CD4-positive, alpha-beta T cell treated with Interleukin-15 for 4 hours (primary cell): ENCODE measurements around the gene COL3A1.

Experiments used
- DNase-seq: peaks from one replicate; pipeline ENCODE4 v3.0.0-alpha.2; 2020; ENCODE audit warnings: low spot score

COL3A1 gene

DNA sequence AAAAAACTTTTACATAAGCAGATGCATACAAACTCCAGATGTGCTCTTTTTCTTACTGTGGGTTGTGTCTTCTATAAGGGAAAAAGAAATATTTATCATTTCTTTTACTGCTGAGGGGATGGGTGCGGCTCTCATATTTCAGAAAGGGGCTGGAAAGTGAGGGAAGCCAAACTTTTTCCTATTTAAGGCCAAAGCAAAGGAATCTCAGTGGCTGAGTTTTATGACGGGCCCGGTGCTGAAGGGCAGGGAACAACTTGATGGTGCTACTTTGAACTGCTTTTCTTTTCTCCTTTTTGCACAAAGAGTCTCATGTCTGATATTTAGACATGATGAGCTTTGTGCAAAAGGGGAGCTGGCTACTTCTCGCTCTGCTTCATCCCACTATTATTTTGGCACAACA, at the start of gene COL3A1:
Gene COL3A1, plus strand, starts transcription at position 210 of the 400 bp plus-strand sequence. Its CDS starts 117 bp downstream, at position 327.
- DNase-seq: no peak

GRCh38 chr2:188928643-188929042, 45.5 kb upstream of the COL3A1 start:
- no peak for DNase-seq

GRCh38 chr2:188931361-188931760, 42.8 kb upstream of the COL3A1 start:
- no peak for DNase-seq

DNA sequence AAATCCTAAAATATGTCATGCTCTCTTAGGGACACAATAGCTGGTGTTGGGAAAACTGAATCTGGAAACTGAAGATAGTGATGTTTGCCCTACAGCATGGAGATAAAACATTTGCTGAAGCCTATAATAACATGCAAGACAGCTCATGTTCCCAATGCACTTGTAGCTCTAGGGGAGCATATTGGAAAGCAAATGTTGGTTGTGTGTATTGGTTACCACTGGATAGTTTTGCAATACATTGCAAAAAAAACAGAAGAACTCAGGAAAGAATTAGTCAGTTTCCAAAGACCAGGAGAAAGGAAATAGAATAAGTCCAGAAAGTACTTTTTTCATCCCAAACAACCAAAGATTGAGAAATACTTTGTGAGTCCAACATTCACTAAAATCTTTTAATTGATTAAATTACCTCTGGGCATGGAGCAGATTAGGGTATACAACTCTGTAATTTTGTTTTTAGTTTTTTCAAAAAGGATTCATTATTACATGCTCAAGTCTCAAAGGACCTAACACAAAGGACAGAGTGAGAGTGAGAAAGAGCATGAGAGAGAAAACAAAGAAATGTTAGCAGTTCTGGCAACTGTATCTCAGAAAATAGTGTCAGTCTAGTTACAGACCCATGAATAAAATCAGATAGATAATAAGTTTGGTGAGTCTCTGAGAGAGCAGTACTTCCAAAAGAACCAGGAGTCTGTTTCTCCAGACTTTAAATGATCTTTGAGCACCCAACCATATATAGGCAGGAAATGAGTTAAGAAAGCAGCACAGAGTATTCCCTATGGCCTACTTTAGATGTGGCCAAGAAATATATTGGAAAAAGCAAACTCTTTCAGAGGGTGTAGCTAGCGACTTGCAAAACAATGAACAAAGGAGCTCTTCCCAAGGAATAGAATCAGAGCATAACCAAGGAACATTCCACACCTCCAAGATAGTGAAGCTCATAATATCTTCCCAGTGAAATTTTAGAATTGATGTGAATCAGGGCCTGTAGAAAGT, 36.6 kb upstream of the COL3A1 start:
- no peak for DNase-seq

DNA sequence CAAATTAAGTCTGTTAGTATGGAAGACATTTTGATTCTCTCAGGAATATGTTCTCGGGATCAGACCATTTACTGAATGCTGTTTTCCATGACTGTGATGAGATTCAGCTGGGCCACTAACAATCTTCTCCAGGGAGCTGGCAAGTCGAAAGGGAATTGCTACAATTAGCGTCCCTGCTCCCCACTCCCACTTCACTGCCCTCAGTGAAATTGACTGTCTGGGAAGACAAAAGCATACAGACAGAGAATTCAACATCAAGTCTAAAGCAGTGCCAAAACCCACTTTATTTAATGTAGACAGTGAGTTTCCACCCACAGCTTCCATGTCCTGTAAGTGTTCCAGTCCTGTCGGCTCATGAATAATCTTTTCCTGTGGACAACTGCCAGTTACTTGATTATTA, 34.0 kb upstream of the COL3A1 start:
- no peak for DNase-seq

- no peak for DNase-seq
These were observed 29.7 kb upstream of the COL3A1 start for GRCh38 chr2:188944442-188944841.

DNA sequence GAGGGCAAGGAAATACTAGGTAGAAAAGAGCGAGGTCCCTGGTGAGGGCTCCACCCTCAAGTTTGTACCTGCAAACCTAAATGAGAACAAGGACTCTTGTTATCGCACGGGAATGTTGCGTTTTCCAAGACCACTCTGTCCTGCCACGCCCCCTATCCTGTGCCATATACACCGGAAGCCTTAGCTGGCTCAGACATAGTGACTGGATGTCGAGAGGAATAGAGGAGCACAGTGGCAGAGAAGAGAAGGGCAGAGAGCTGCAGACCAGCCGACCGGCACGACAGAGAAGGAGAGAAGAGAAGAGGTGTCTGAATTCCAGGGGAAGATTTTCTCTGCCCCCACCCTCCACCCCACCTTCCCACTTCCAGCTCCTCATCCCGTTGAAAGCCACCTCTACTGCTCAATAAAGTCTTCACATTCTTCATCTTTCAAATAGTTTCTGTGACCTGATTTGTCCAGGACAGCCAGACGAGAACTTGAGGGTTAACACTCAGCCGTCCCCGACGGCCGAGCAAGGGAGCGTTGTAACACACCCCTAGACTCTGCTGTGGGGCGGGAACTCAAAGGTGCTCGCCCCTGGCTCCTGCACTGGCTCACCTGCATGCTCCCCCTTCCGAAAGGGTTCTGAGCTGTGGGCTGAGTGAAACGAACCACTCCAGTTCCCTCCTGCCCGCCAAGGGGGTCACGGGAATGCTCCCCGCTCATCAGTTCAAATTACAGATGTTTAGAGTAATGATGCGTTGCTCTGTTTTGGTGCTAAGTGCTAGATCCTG, 24.9 kb upstream of the COL3A1 start:
- DNase-seq: no peak

DNA sequence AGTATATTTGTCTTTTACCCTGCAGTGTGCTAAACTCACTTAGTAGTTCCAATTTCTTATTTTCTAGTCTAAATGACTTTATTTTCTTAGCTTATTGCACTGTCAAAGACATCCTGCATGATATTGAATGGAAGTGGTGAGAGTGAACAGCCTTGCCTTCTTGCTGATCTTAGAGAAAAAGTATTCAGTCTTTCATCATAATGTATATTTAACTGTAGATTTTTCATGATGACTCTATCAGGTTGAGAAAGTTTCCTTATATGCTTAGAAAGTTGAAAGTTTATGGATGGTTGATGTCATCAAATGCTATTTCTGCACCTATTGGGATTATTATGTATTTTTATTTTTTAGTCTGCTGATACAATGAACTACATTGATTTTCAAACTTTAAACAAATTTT, 21.3 kb upstream of the COL3A1 start:
- DNase-seq: no peak

GRCh38 chr2:188956290-188956689, 17.9 kb upstream of the COL3A1 start:
- no peak for DNase-seq

- no peak for DNase-seq
These were observed 17.2 kb upstream of the COL3A1 start for GRCh38 chr2:188956961-188957360.

GRCh38 chr2:188957646-188958045, 16.5 kb upstream of the COL3A1 start:
- no peak for DNase-seq

DNA sequence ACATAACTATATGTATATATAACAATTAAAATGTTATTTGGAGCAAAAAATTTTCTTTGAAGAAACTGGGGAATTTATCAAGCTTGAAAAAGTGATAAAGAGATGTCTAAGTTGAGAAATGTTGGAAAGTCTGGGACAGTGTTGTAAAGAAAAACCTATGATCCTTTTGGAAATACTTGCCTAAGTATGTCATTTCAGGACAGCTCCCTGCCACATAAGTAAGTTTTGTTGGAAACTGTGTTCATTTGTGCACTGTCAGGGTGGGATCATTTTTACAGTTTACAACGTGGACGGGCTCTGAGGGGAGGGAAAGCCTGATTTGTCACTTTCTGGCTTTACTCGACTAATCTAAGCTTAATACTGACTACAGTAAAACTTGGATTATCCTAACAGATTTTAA, 10.4 kb upstream of the COL3A1 start:
- DNase-seq: no peak

DNA sequence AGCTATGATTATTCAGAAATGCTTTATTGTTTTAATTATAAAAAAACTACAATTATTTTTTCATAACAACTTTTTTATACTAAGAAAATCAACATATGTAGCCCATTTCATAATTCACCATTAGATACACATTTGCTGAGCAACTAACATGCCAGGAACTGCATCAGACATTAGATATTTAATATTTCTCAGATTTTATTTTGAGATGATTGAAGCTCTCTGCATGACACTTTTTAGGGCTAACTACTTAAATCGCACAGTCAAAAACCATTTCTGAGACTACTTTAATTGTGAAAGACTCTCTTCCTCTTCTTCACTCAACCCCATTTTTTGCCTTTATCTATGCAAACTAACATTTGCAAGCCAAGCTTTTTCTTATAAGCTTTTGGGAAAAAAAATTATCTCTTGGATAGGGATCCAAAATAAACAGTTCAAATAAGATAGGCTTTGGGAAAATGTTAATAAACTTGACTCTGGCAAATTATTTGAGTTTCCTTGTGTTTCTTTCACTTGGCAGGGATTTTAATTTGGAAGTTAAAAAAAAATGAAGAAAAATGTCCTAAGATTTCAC, 9.1 kb upstream of the COL3A1 start:
- no peak for DNase-seq

DNA sequence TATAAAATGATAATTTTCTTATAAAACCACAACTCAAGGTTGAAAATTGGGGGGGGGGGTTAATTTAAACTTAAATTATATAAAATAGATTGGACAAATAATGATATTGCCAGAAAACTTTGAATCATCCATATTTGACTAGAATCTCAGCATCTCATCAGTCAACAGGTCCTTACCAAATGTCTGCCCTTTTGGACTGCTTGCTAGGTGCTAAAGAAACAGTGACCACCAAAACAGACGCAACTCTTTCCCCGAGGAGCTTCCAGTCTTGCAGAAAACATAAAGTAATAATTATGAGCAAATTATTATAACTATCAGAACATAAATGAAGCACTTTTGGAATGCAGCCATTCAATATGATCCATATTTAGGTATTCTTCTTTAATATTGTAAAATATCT, 8.6 kb upstream of the COL3A1 start:
- DNase-seq: no peak

- no peak for DNase-seq
These were observed 8.0 kb upstream of the COL3A1 start for GRCh38 chr2:188966079-188966571.

GRCh38 chr2:188966728-188967440, 7.3 kb upstream of the COL3A1 start:
- DNase-seq: no peak

- DNase-seq: no peak
These were observed 4.9 kb upstream of the COL3A1 start for GRCh38 chr2:188969236-188969635.

GRCh38 chr2:188969651-188970050, 4.5 kb upstream of the COL3A1 start:
- no peak for DNase-seq

DNA sequence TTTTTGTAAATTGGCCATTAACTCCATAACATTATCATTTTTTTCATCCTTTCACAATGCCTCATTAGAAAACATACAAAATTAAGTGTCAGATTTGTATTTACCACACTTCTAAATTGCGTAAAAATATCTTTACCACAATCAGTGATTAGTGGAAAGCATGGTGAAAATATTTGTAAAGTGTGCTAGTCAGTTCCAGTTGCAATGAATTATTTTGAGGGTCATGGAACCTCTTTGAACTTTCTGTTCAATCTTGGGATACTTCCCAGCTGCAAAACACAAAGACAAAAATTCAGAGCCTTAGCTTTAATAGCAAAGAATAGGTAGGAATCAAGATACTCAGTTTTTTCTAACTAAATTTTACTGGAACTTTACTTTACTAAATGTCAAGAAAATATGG, 4.0 kb upstream of the COL3A1 start:
- no peak for DNase-seq

GRCh38 chr2:188971432-188971861, 2.7 kb upstream of the COL3A1 start:
- DNase-seq: no peak

GRCh38 chr2:188973641-188974040, 532 bp upstream of the COL3A1 start:
- no peak for DNase-seq
